ENCODE data around the gene TPBG.
"Not testable (repeated sequence)": the region's sequence is repeated elsewhere in the genome, so short reads cannot be mapped to it uniquely, and the experiment has no call there.

TPBG gene

GRCh38 chr6:82380566-82381185 is 17.1 kb downstream of the TPBG start:
- no peak for DNase-seq

- DNase-seq: no peak
These were observed 17.7 kb downstream of the TPBG start for GRCh38 chr6:82381278-82381677.

GRCh38 chr6:82385102-82385501 is 21.5 kb downstream of the TPBG start:
- no peak for DNase-seq

- no peak for DNase-seq
These were observed 21.9 kb downstream of the TPBG start for GRCh38 chr6:82385546-82385945.

GRCh38 chr6:82385961-82386360 is 22.3 kb downstream of the TPBG start:
- DNase-seq: no peak

GRCh38 chr6:82394770-82395169 is 31.2 kb downstream of the TPBG start:
- DNase-seq: not testable (repeated sequence)

- DNase-seq: no peak
These were observed 33.5 kb downstream of the TPBG start for GRCh38 chr6:82396964-82397751.

GRCh38 chr6:82397962-82398692 is 34.5 kb downstream of the TPBG start:
- DNase-seq: no peak

- no peak for DNase-seq
These were observed 45.4 kb downstream of the TPBG start for GRCh38 chr6:82408952-82409431.

- peak; percentile 32 for DNase-seq
These were observed 46.6 kb downstream of the TPBG start for GRCh38 chr6:82410151-82410648.

- DNase-seq: no peak
These were observed 50.3 kb downstream of the TPBG start for GRCh38 chr6:82413868-82414267.

GRCh38 chr6:82415820-82416219 is 52.2 kb downstream of the TPBG start:
- no peak for DNase-seq

- DNase-seq: no peak
These were observed 52.7 kb downstream of the TPBG start for GRCh38 chr6:82416346-82416745.
